ENCODE results near the gene DDN. TPM values are rescaled to one million over a fixed set of nuclear protein-coding genes. Genes with fewer than 3 reads are reported as not detected.

The DDN gene
- total RNA-seq (2021; ENCODE audit: unreplicated experiment) (0.51 TPM), Bru-seq, nascent RNA (percentile 21 among the genes with signal in this experiment), BruChase-seq, experiment 1, labeled RNA remaining after a 2-hour chase (percentile 37 among the genes with signal in this experiment), BruChase-seq, experiment 2, labeled RNA remaining after a 6-hour chase (percentile 37 among the genes with signal in this experiment)
- 0.30 TPM for polyA plus RNA-seq (2012; ENCODE audit: insufficient read length)
- long read RNA-seq: 0 reads

DNA sequence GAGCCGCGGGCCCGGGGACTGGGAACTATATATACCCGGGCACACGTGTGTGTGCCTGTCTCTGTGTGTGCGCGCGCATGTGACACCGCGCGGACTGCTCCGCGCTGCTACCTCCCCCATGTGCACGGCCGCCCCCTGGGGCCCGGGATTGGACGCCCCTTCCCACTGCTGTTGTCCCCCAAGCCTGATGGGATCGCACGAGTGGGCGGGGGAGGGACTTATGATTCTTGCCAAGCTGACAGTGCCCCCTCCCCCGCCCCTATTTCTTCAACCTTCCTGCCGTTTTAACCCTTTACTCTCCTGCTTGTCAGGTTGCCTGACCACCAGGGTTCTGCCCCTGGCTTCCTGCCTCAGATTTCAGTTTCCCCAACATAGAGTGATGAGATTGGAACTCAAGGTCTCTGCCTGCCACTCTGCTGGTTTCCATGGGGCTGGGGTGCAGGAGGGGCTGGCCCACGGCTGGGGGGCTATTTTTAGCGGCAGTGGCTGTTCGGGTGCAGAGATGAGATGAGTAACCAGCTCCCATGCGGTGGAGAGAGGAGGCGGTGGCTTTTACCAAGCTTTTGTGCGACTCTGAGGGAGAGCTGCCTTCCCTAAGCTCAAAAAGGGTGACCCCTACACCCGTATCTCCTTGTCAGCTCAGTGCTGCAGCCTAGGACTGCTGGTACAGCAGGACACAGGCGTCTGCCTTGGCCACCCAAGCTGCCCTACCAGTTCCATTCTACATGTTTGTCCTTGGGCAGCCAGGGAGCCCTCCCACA, at the start of gene DDN:
DDN (minus strand) TSS at position 5 of the 761 bp plus-strand sequence. CDS start 88 bp downstream, outside the sequence.
- ATAC-seq: peak; percentile 54
- H3K4me3 ChIP-seq (ENCODE audit: low read depth in 2 of 2, low read length in 2 of 2): peak within 1 kb of the TSS; percentile 49 to 71
- intact Hi-C loops (cut with micrococcal nuclease; ENCODE audit: unreplicated experiment) (no loop called here), in situ Hi-C loops (cut with HindIII; ENCODE audit: low pct_unique_long_range_greater_than_20kb, low sequenced_read_pairs) (no loop called here)
- ChIA-PET POLR2A (interaction anchor here (0.6 to 1.7 kb wide), 2 partner anchors 14 to 254 kb away, joined by 3 to 12 read pairs; no protein-coding TSS in a partner anchor), CTCF (interaction anchor here (1.9 kb wide), 1 partner anchor 12 kb away, joined by 11 read pairs; no protein-coding TSS in a partner anchor)
- H3K4me1 ChIP-seq (ENCODE audit: control insufficient read depth, insufficient read depth, low read length): peaks cover 12% of the 10 kb centered on the region
- H3K9me3 ChIP-seq (ENCODE audit: control insufficient read depth, insufficient read depth, low read depth, low read length): no peaks in the 10 kb centered on the region
- H3K27me3 ChIP-seq (ENCODE audit: control insufficient read depth, insufficient read depth, low read length): no peaks in the 10 kb centered on the region
- no TSS peak for BruUV-seq (replicated peaks)
- peak within 1 kb of the TSS; percentile 31; the same call in 1 of the 2 replicates for H3K27ac ChIP-seq (ENCODE audit: low read length)
- no peak for DNase-seq (ENCODE audit: low read depth, low spot score)
- 0 out of 2 replicates have a peak, but pooled peaks cover 2% of the 10 kb centered on the region for H3K36me3 ChIP-seq (ENCODE audit: control insufficient read depth, insufficient read depth, low read length)
- TF ChIP-seq TCF7L2 (IDR thresholded peaks at IDR 0.05; ENCODE audit: low read depth, low read length) (no peak), POLR2AphosphoS5 (IDR thresholded peaks at IDR 0.05; ENCODE audit: low read depth, low read length) (no peak), SIN3A (IDR thresholded peaks at IDR 0.05; ENCODE audit: borderline replicate concordance, insufficient read depth, low read depth, low read length) (no peak)
- TF ChIP-seq, protein P1, sequence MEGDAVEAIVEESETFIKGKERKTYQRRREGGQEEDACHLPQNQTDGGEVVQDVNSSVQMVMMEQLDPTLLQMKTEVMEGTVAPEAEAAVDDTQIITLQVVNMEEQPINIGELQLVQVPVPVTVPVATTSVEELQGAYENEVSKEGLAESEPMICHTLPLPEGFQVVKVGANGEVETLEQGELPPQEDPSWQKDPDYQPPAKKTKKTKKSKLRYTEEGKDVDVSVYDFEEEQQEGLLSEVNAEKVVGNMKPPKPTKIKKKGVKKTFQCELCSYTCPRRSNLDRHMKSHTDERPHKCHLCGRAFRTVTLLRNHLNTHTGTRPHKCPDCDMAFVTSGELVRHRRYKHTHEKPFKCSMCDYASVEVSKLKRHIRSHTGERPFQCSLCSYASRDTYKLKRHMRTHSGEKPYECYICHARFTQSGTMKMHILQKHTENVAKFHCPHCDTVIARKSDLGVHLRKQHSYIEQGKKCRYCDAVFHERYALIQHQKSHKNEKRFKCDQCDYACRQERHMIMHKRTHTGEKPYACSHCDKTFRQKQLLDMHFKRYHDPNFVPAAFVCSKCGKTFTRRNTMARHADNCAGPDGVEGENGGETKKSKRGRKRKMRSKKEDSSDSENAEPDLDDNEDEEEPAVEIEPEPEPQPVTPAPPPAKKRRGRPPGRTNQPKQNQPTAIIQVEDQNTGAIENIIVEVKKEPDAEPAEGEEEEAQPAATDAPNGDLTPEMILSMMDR (IDR thresholded peaks at IDR 0.05): no peak
- TF ChIP-seq, protein P2, sequence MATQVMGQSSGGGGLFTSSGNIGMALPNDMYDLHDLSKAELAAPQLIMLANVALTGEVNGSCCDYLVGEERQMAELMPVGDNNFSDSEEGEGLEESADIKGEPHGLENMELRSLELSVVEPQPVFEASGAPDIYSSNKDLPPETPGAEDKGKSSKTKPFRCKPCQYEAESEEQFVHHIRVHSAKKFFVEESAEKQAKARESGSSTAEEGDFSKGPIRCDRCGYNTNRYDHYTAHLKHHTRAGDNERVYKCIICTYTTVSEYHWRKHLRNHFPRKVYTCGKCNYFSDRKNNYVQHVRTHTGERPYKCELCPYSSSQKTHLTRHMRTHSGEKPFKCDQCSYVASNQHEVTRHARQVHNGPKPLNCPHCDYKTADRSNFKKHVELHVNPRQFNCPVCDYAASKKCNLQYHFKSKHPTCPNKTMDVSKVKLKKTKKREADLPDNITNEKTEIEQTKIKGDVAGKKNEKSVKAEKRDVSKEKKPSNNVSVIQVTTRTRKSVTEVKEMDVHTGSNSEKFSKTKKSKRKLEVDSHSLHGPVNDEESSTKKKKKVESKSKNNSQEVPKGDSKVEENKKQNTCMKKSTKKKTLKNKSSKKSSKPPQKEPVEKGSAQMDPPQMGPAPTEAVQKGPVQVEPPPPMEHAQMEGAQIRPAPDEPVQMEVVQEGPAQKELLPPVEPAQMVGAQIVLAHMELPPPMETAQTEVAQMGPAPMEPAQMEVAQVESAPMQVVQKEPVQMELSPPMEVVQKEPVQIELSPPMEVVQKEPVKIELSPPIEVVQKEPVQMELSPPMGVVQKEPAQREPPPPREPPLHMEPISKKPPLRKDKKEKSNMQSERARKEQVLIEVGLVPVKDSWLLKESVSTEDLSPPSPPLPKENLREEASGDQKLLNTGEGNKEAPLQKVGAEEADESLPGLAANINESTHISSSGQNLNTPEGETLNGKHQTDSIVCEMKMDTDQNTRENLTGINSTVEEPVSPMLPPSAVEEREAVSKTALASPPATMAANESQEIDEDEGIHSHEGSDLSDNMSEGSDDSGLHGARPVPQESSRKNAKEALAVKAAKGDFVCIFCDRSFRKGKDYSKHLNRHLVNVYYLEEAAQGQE (IDR thresholded peaks at IDR 0.05; ENCODE audit: insufficient read depth in 1 of 2, low read depth in 2 of 2, low read length in 1 of 2): no peak

GRCh38 chr12:49048953-49049352, 49.8 kb upstream of the DDN start:
- no TSS peak for BruUV-seq (replicated peaks)
- Histone ChIP-seq H3K4me1 (ENCODE audit: control insufficient read depth, insufficient read depth, low read length) (no peaks in the 10 kb centered on the region), H3K9me3 (ENCODE audit: control insufficient read depth, insufficient read depth, low read depth, low read length) (no peaks in the 10 kb centered on the region), H3K27me3 (ENCODE audit: control insufficient read depth, insufficient read depth, low read length) (no peaks in the 10 kb centered on the region), H3K36me3 (ENCODE audit: control insufficient read depth, insufficient read depth, low read length) (peaks cover 39% of the 10 kb centered on the region), H3K27ac (ENCODE audit: low read length) (no peak overlapping the region), H3K4me3 (ENCODE audit: low read depth in 2 of 2, low read length in 2 of 2) (no peak overlapping the region)
- POLR2A ChIA-PET: no interaction called here
- CTCF ChIA-PET: no interaction called here
- in situ Hi-C loops (cut with HindIII; ENCODE audit: low pct_unique_long_range_greater_than_20kb, low sequenced_read_pairs) (no loop called here), intact Hi-C loops (cut with micrococcal nuclease; ENCODE audit: unreplicated experiment) (no loop called here)
- ATAC-seq: no peak
- TF ChIP-seq, protein P2 (IDR thresholded peaks at IDR 0.05; ENCODE audit: insufficient read depth in 1 of 2, low read depth in 2 of 2, low read length in 1 of 2): no peak
- TF ChIP-seq POLR2AphosphoS5 (IDR thresholded peaks at IDR 0.05; ENCODE audit: low read depth, low read length) (no peak), SIN3A (IDR thresholded peaks at IDR 0.05; ENCODE audit: borderline replicate concordance, insufficient read depth, low read depth, low read length) (no peak), TCF7L2 (IDR thresholded peaks at IDR 0.05; ENCODE audit: low read depth, low read length) (no peak)
- TF ChIP-seq, protein P1 (IDR thresholded peaks at IDR 0.05): no peak
- DNase-seq (ENCODE audit: low read depth, low spot score): no peak

Measured in Panc1 (cell line).